ENCODE results near the gene USP24.

USP24 gene

GRCh38 chr1:55196433-55197035 is 18.6 kb downstream of the USP24 start:
- H3K9me2 ChIP-seq (replicated peaks; ENCODE audit: low read depth, low read length) = no peaks in the 10 kb centered on the region
- H3K36me3 ChIP-seq (ENCODE audit: insufficient read depth, low read length) = peaks cover 27% of the 10 kb centered on the region; the same call in 1 of the 2 replicates
- H3K4me2 ChIP-seq (ENCODE audit: low read depth, low read length, poor library complexity, severe bottlenecking) = no peak overlapping the region
- H3K9ac ChIP-seq (ENCODE audit: low read depth, low read length, poor library complexity, severe bottlenecking) = no peak overlapping the region
- H3K79me2 ChIP-seq (ENCODE audit: insufficient read depth, low read length) = peaks cover 97% of the 10 kb centered on the region
- H3K9me3 ChIP-seq (ENCODE audit: insufficient read depth, low read depth, low read length) = no peaks in the 10 kb centered on the region
- no peak overlapping the region for H2AFZ ChIP-seq (ENCODE audit: low read length)
- peaks cover 15% of the 10 kb centered on the region for H3K4me1 ChIP-seq (ENCODE audit: insufficient read depth, low read length, poor library complexity, severe bottlenecking)
- no peaks in the 10 kb centered on the region for H3F3A ChIP-seq (ENCODE audit: low read depth)
- peaks cover 60% of the 10 kb centered on the region for H4K20me1 ChIP-seq (ENCODE audit: insufficient read depth, low read length, poor library complexity, severe bottlenecking)
- no peaks in the 10 kb centered on the region for H3K27me3 ChIP-seq (ENCODE audit: insufficient read depth, low read length, poor library complexity, severe bottlenecking)
- H3K4me3 ChIP-seq (ENCODE audit: low read length, poor library complexity, severe bottlenecking) = no peak overlapping the region
- no peak for TF ChIP-seq CTCF (conservative IDR thresholded peaks at IDR 0.05; ENCODE audit: low read length)
- no peak for TF ChIP-seq EZH2phosphoT487 (IDR thresholded peaks at IDR 0.05; ENCODE audit: borderline replicate concordance)

GRCh38 chr1:55195521-55196233 is 19.5 kb downstream of the USP24 start:
- no peaks in the 10 kb centered on the region for H3F3A ChIP-seq (ENCODE audit: low read depth)
- H3K27me3 ChIP-seq (ENCODE audit: insufficient read depth, low read length, poor library complexity, severe bottlenecking) = no peaks in the 10 kb centered on the region
- no peaks in the 10 kb centered on the region for H3K9me2 ChIP-seq (replicated peaks; ENCODE audit: low read depth, low read length)
- no peak overlapping the region for H2AFZ ChIP-seq (ENCODE audit: low read length)
- no peak overlapping the region for H3K4me3 ChIP-seq (ENCODE audit: low read length, poor library complexity, severe bottlenecking)
- H4K20me1 ChIP-seq (ENCODE audit: insufficient read depth, low read length, poor library complexity, severe bottlenecking) = peaks cover 62% of the 10 kb centered on the region
- no peak overlapping the region for H3K4me2 ChIP-seq (ENCODE audit: low read depth, low read length, poor library complexity, severe bottlenecking)
- H3K9me3 ChIP-seq (ENCODE audit: insufficient read depth, low read depth, low read length) = no peaks in the 10 kb centered on the region
- TF ChIP-seq EZH2phosphoT487 (IDR thresholded peaks at IDR 0.05; ENCODE audit: borderline replicate concordance) (no peak), CTCF (conservative IDR thresholded peaks at IDR 0.05; ENCODE audit: low read length) (no peak)
- H3K4me1 ChIP-seq (ENCODE audit: insufficient read depth, low read length, poor library complexity, severe bottlenecking) = peaks cover 11% of the 10 kb centered on the region
- no peak overlapping the region for H3K9ac ChIP-seq (ENCODE audit: low read depth, low read length, poor library complexity, severe bottlenecking)
- H3K79me2 ChIP-seq (ENCODE audit: insufficient read depth, low read length) = peaks cover 95% of the 10 kb centered on the region
- peaks cover 27% of the 10 kb centered on the region; the same call in 1 of the 2 replicates for H3K36me3 ChIP-seq (ENCODE audit: insufficient read depth, low read length)

- Histone ChIP-seq H3K36me3 (ENCODE audit: insufficient read depth, low read length) (peaks cover 22% of the 10 kb centered on the region; the same call in 1 of the 2 replicates), H3F3A (ENCODE audit: low read depth) (no peaks in the 10 kb centered on the region), H3K4me2 (ENCODE audit: low read depth, low read length, poor library complexity, severe bottlenecking) (no peak overlapping the region), H4K20me1 (ENCODE audit: insufficient read depth, low read length, poor library complexity, severe bottlenecking) (peaks cover 61% of the 10 kb centered on the region), H3K9me3 (ENCODE audit: insufficient read depth, low read depth, low read length) (no peaks in the 10 kb centered on the region), H3K9me2 (replicated peaks; ENCODE audit: low read depth, low read length) (no peaks in the 10 kb centered on the region), H3K79me2 (ENCODE audit: insufficient read depth, low read length) (peaks cover 94% of the 10 kb centered on the region), H3K9ac (ENCODE audit: low read depth, low read length, poor library complexity, severe bottlenecking) (no peak overlapping the region), H3K4me1 (ENCODE audit: insufficient read depth, low read length, poor library complexity, severe bottlenecking) (peaks cover 10% of the 10 kb centered on the region), H2AFZ (ENCODE audit: low read length) (no peak overlapping the region), H3K4me3 (ENCODE audit: low read length, poor library complexity, severe bottlenecking) (no peak overlapping the region), H3K27me3 (ENCODE audit: insufficient read depth, low read length, poor library complexity, severe bottlenecking) (no peaks in the 10 kb centered on the region)
- TF ChIP-seq EZH2phosphoT487 (IDR thresholded peaks at IDR 0.05; ENCODE audit: borderline replicate concordance) (no peak), CTCF (conservative IDR thresholded peaks at IDR 0.05; ENCODE audit: low read length) (no peak)
Observed at GRCh38 chr1:55194851-55195250, 20.3 kb downstream of the USP24 start.
